B cell (primary cell): Measurements from ENCODE around the gene PRELID2. TPM values are rescaled to one million over a fixed set of nuclear protein-coding genes. Genes with fewer than 3 reads are reported as not detected.

Source experiments
- ATAC-seq: fragments of 200-7000 bp; cut with Tn5 transposase; one replicate; pipeline ENCODE4 v1.10.0; 2021; ENCODE audit warnings: low read depth, mild to moderate bottlenecking, moderate number of reproducible peaks, moderate library complexity
- CTCF ChIA-PET: fragments of 350-600 bp; sonication (Branson Sonifier 250); formaldehyde crosslinking; loops from one replicate; lab custom pipeline; 2021; ENCODE audit warnings: antibody characterized with exemption, inconsistent platforms; lab: Charles Lee
- POLR2A ChIA-PET: fragments of 350-600 bp; sonication (Branson Sonifier 250); formaldehyde crosslinking; loops from one replicate; lab custom pipeline; 2021; ENCODE audit warnings: antibody characterized with exemption; lab: Charles Lee
- DNase-seq: peaks from one replicate; pipeline ENCODE4 v3.0.0; 2013
- H2AFZ ChIP-seq: 2 replicates; pipeline ENCODE4 v1.6.1; 2012; ENCODE audit warnings: mild to moderate bottlenecking, low read depth, low read length; ENCODE audit not compliant: insufficient read depth, poor library complexity, severe bottlenecking
- H3K27ac ChIP-seq, 2 donors: 1 replicate in 1 of 2; 2 replicates in 1 of 2; pipeline ENCODE4 v1.5.1; 2012 to 2013; ENCODE audit warnings: low read length in 2 of 2, mild to moderate bottlenecking in 2 of 2, moderate library complexity in 1 of 2
- H3K27me3 ChIP-seq, 4 experiments: fragments of 200-600 bp in 1 of 4; sonication (generic) in 1 of 4; replicated peaks in 1 of 4; 1 replicate in 2 of 4; 2 replicates in 2 of 4; pipeline versions ENCODE4 v1.6.1 to v1.7.0; 2013 to 2016; ENCODE audit warnings: low read length in 3 of 4, mild to moderate bottlenecking in 2 of 4, mixed read lengths in 1 of 4, moderate library complexity in 1 of 4; ENCODE audit not compliant: insufficient read depth in 4 of 4, control insufficient read depth in 3 of 4; ENCODE audit errors: control extremely low read depth in 1 of 4
- H3K36me3 ChIP-seq, 2 experiments: replicated peaks in 1 of 2; 1 replicate in 1 of 2; 2 replicates in 1 of 2; pipeline versions ENCODE4 v1.6.1 to v1.7.1; 2013; ENCODE audit warnings: low read length in 1 of 2; ENCODE audit not compliant: insufficient read depth in 2 of 2, control insufficient read depth in 1 of 2; ENCODE audit errors: control extremely low read depth in 1 of 2, extremely low read depth in 1 of 2
- H3K4me1 ChIP-seq, 2 donors: fragments of 200-600 bp in 1 of 2; sonication (generic) in 1 of 2; 1 replicate in 1 of 2; 2 replicates in 1 of 2; pipeline versions ENCODE4 v1.5.1 to v1.6.1; 2013 to 2017; ENCODE audit warnings: low read length in 2 of 2; ENCODE audit not compliant: control insufficient read depth in 2 of 2, insufficient read depth in 2 of 2
- H3K4me2 ChIP-seq: replicated peaks from 2 replicates; pipeline ENCODE3; 2012; ENCODE audit warnings: mild to moderate bottlenecking, low read depth, low read length; ENCODE audit not compliant: poor library complexity, severe bottlenecking
- H3K4me3 ChIP-seq, 5 experiments: fragments of 200-600 bp in 1 of 5; sonication (generic) in 1 of 5; 1 replicate in 3 of 5; 2 replicates in 2 of 5; pipeline versions ENCODE4 v1.5.1 to v1.7.0; 2011 to 2016; ENCODE audit warnings: low read length in 4 of 5, mild to moderate bottlenecking in 4 of 5, low read depth in 2 of 5, control low read depth in 1 of 5, moderate library complexity in 1 of 5; ENCODE audit not compliant: insufficient read depth in 1 of 5; ENCODE audit errors: control extremely low read depth in 1 of 5, extremely low read depth in 1 of 5
- H3K79me2 ChIP-seq: fragments of 200-600 bp; sonication (generic); one replicate; pipeline ENCODE4 v1.6.0; 2016; ENCODE audit warnings: low read length; ENCODE audit not compliant: control insufficient read depth, insufficient read depth
- H3K9ac ChIP-seq: fragments of 200-600 bp; sonication (generic); 2 replicates; pipeline ENCODE4 v1.6.1; 2017; ENCODE audit warnings: mild to moderate bottlenecking, low read length, moderate library complexity
- H3K9me3 ChIP-seq, 3 donors: one replicate each; pipeline versions ENCODE4 v1.6.1 to v1.7.1; 2013; ENCODE audit warnings: low read length in 2 of 3; ENCODE audit not compliant: control insufficient read depth in 2 of 3, insufficient read depth in 1 of 3; ENCODE audit errors: control extremely low read depth in 1 of 3
- H4K20me1 ChIP-seq: 2 replicates; pipeline ENCODE4 v1.6.0; 2012; ENCODE audit warnings: mild to moderate bottlenecking, low read length; ENCODE audit not compliant: insufficient read depth, control insufficient read depth, poor library complexity, severe bottlenecking
- H3K27ac Mint-ChIP-seq: one replicate; pipeline ENCODE4 v1.8.0; 2021; ENCODE audit warnings: mixed read lengths
- H3K27me3 Mint-ChIP-seq: one replicate; pipeline ENCODE4 v1.8.0; 2021; ENCODE audit warnings: mixed read lengths
- H3K4me1 Mint-ChIP-seq: one replicate; pipeline ENCODE4 v1.8.0; 2021; ENCODE audit warnings: mixed read lengths
- H3K4me3 Mint-ChIP-seq: one replicate; pipeline ENCODE4 v1.8.0; 2021; ENCODE audit warnings: mixed read lengths
- H3K9me3 Mint-ChIP-seq: one replicate; pipeline ENCODE4 v1.8.0; 2022; ENCODE audit warnings: mixed read lengths; ENCODE audit not compliant: insufficient read depth
- EZH2 ChIP-seq: IDR thresholded peaks from 2 replicates; pipeline ENCODE4 v1.6.1; 2012; ENCODE audit warnings: borderline replicate concordance, low read depth, mild to moderate bottlenecking, moderate library complexity, low read length; ENCODE audit not compliant: insufficient read depth, poor library complexity, severe bottlenecking
- WGBS: methylation state at CpG from one replicate; pipeline ENCODE4 v1.1.5; 2013; ENCODE audit warnings: missing lambda C conversion rate; ENCODE audit not compliant: insufficient coverage; 5-methylcytosine and 5-hydroxymethylcytosine counted together
- intact Hi-C: fragments of 100-400 bp; cut with micrococcal nuclease; formaldehyde crosslinking; loops from one replicate; pipeline ENCODE4 v1.10.0; 2022
- polyA plus RNA-seq: library from polyadenylated mRNA; depleted of rRNA; stranded (reverse); fragments of >200 nt; gene quantifications from 2 replicates; pipeline ENCODE4 v1.2.3, GENCODE V29; 2012
- total RNA-seq, 2 donors: library from RNA; stranded (reverse); fragments of 120-200 nt in 1 of 2; gene quantifications; 1 replicate in 1 of 2; 2 replicates in 1 of 2; pipeline versions ENCODE4 v1.2.3 to v1.2.4, GENCODE V29; 2013 to 2022
- TF ChIP-seq, protein P1 (sequence below): fragments of 200-600 bp; IDR thresholded peaks from one replicate; pipeline ENCODE4 v1.8.0; 2022; ENCODE audit warnings: antibody characterized with exemption, mild to moderate bottlenecking

Gene PRELID2
- total and polyA plus RNA-seq, 2 donors (not counting 1 experiment from before 2014, with no cell fraction given): 0.63 to 2.7 TPM

DNA sequence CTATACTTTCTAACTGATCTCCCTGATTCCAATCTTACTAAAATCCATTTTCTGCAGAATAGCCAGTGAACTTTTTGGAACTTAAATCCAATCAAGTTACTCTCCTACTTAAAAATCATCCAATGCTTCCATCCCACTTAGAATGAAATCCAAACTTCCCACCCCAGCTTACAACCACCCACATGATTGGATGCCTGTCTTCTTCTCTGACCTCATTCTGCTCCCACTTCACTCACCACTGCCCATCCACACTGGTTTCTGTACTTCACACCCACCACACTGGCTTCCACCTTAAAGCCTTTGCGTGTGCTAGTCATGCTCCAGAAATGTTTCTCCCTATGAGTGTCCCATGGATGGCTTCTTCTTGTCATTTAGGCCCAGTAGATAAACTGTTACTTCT is 119.7 kb downstream of the PRELID2 start:
- H3K79me2 ChIP-seq: no peaks in the 10 kb centered on the region
- H3K36me3 ChIP-seq: no peaks in the 10 kb centered on the region
- intact Hi-C loops: no loop called here
- H3K27ac ChIP-seq: no peak overlapping the region
- no peak overlapping the region for H3K4me3 Mint-ChIP-seq
- H3K4me3 ChIP-seq: no peak overlapping the region
- H3K27me3 ChIP-seq: no peaks in the 10 kb centered on the region
- H3K9me3 ChIP-seq: no peaks in the 10 kb centered on the region
- no peaks in the 10 kb centered on the region for H3K4me1 ChIP-seq
- H3K9me3 Mint-ChIP-seq: no peaks in the 10 kb centered on the region
- CTCF ChIA-PET: no interaction called here
- 83% methylated on average over 1 of the region's 1 CpG for WGBS
- POLR2A ChIA-PET: no interaction called here
- no peaks in the 10 kb centered on the region for H3K4me1 Mint-ChIP-seq
- ATAC-seq (no peak), DNase-seq (no peak)
- no peaks in the 10 kb centered on the region for H4K20me1 ChIP-seq
- H3K9ac ChIP-seq: no peak overlapping the region
- H3K4me2 ChIP-seq: no peak overlapping the region
- H3K27ac Mint-ChIP-seq: no peak overlapping the region
- no peak for TF ChIP-seq EZH2
- TF ChIP-seq, protein P1, sequence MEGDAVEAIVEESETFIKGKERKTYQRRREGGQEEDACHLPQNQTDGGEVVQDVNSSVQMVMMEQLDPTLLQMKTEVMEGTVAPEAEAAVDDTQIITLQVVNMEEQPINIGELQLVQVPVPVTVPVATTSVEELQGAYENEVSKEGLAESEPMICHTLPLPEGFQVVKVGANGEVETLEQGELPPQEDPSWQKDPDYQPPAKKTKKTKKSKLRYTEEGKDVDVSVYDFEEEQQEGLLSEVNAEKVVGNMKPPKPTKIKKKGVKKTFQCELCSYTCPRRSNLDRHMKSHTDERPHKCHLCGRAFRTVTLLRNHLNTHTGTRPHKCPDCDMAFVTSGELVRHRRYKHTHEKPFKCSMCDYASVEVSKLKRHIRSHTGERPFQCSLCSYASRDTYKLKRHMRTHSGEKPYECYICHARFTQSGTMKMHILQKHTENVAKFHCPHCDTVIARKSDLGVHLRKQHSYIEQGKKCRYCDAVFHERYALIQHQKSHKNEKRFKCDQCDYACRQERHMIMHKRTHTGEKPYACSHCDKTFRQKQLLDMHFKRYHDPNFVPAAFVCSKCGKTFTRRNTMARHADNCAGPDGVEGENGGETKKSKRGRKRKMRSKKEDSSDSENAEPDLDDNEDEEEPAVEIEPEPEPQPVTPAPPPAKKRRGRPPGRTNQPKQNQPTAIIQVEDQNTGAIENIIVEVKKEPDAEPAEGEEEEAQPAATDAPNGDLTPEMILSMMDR: no peak
- H2AFZ ChIP-seq: no peak overlapping the region
- peaks cover 5% of the 10 kb centered on the region for H3K27me3 Mint-ChIP-seq

DNA sequence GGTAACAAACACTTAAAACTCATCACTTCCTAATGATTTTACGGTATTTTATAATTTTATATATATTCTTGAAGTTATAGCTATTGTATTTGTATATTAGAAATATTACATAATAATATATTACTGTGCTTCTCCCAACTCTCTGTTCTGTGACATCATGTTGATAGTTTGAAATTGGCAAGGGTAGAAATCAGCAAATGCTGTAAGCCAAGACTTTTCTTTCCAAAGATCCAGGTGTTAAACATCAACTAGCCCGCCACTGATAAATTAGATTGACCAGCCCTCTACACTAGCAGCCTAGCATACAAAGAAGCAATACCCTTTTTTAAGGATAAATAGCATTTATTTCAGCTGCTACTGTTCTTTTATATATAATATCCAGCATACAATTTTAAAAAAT is 122.9 kb downstream of the PRELID2 start:
- Histone ChIP-seq H3K79me2 (no peaks in the 10 kb centered on the region), H3K27ac (no peak overlapping the region), H3K9me3 (no peaks in the 10 kb centered on the region), H3K4me3 (no peak overlapping the region), H2AFZ (no peak overlapping the region), H3K4me2 (no peak overlapping the region), H3K9ac (no peak overlapping the region), H3K36me3 (no peaks in the 10 kb centered on the region), H3K4me1 (no peaks in the 10 kb centered on the region), H4K20me1 (no peaks in the 10 kb centered on the region), H3K27me3 (peaks cover 0 to 2% (median 0%) of the 10 kb centered on the region in 4 experiments)
- intact Hi-C loops: no loop called here
- DNase-seq (no peak), ATAC-seq (no peak)
- Mint-ChIP-seq H3K27me3 (peaks cover 5% of the 10 kb centered on the region), H3K4me1 (no peaks in the 10 kb centered on the region), H3K9me3 (no peaks in the 10 kb centered on the region), H3K27ac (no peak overlapping the region), H3K4me3 (no peak overlapping the region)
- CTCF ChIA-PET: no interaction called here
- POLR2A ChIA-PET: no interaction called here
- WGBS: no CpG with 5 or more reads among the region's 2 CpGs
- TF ChIP-seq, protein P1: no peak
- TF ChIP-seq EZH2: no peak
